ENCODE results near the gene PACSIN2. TPM values are rescaled to one million over a fixed set of nuclear protein-coding genes. Genes with fewer than 3 reads are reported as not detected.

The PACSIN2 gene
- total and polyA plus RNA-seq, 4 donors = 40.3 to 149 (median 84.0) TPM

GRCh38 chr22:42993651-42994275 is 21.2 kb downstream of the PACSIN2 start:
- H3K4me3 ChIP-seq = no peak overlapping the region
- H3K27ac ChIP-seq (ENCODE audit: low read depth in 1 of 2, low read length in 1 of 2) = peak overlapping the region in 1 of 2 donors; percentile 93
- no peak for TF ChIP-seq CTCF (IDR thresholded peaks at IDR 0.05; ENCODE audit: control extremely low read depth, extremely low read depth)
- peaks cover 18 to 35% (median 34%) of the 10 kb centered on the region in 5 donors for H3K4me1 ChIP-seq (ENCODE audit: control insufficient read depth in 5 of 5, insufficient read depth in 5 of 5, low read length in 5 of 5)
- H3K9me3 ChIP-seq (ENCODE audit: control insufficient read depth in 4 of 4, insufficient read depth in 3 of 4, low read length in 3 of 4) = peaks cover 0 to 1% (median 0%) of the 10 kb centered on the region in 4 donors
- ATAC-seq (ENCODE audit: insufficient read depth, low FRiP score) (no peak), DNase-seq (peak; percentile 51 to 83 (median 74))
- H3K36me3 ChIP-seq (ENCODE audit: control insufficient read depth in 4 of 4, insufficient read depth in 4 of 4, low read length in 4 of 4) = no peaks in the 10 kb centered on the region
- H3K27me3 ChIP-seq (ENCODE audit: control insufficient read depth in 3 of 3, insufficient read depth in 3 of 3, low read length in 2 of 3) = no peaks in the 10 kb centered on the region
- peak overlapping the region in 1 of 2 donors; percentile 39 for H3K9ac ChIP-seq (ENCODE audit: insufficient read depth in 1 of 2, low read length in 2 of 2)
- 46 to 52% methylated on average over 12 of the region's 12 CpGs for WGBS, 2 donors

- ATAC-seq (ENCODE audit: insufficient read depth, low FRiP score) = no peak
Observed at GRCh38 chr22:42992886-42993479, 22.0 kb downstream of the PACSIN2 start.

GRCh38 chr22:42992092-42992491 is 22.9 kb downstream of the PACSIN2 start:
- H3K27me3 ChIP-seq (ENCODE audit: control insufficient read depth in 3 of 3, insufficient read depth in 3 of 3, low read length in 2 of 3) = no peaks in the 10 kb centered on the region
- no peak overlapping the region for H3K4me3 ChIP-seq
- no peak for TF ChIP-seq CTCF (IDR thresholded peaks at IDR 0.05; ENCODE audit: control extremely low read depth, extremely low read depth)
- no peaks in the 10 kb centered on the region for H3K36me3 ChIP-seq (ENCODE audit: control insufficient read depth in 4 of 4, insufficient read depth in 4 of 4, low read length in 4 of 4)
- peak overlapping the region in 1 of 2 donors; percentile 24 for H3K27ac ChIP-seq (ENCODE audit: low read depth in 1 of 2, low read length in 1 of 2)
- no peak for ATAC-seq (ENCODE audit: insufficient read depth, low FRiP score)
- H3K9ac ChIP-seq (ENCODE audit: insufficient read depth in 1 of 2, low read length in 2 of 2) = no peak overlapping the region
- no peak for DNase-seq
- H3K4me1 ChIP-seq (ENCODE audit: control insufficient read depth in 5 of 5, insufficient read depth in 5 of 5, low read length in 5 of 5) = peaks cover 15 to 35% (median 29%) of the 10 kb centered on the region in 5 donors
- 93 to 100% methylated on average over 3 of the region's 3 CpGs for WGBS, 2 donors
- H3K9me3 ChIP-seq (ENCODE audit: control insufficient read depth in 4 of 4, insufficient read depth in 3 of 4, low read length in 3 of 4) = no peaks in the 10 kb centered on the region

More at GRCh38 chr22:42992886-42993479, 22.0 kb downstream of the PACSIN2 start:
- Histone ChIP-seq H3K27me3 (ENCODE audit: control insufficient read depth in 3 of 3, insufficient read depth in 3 of 3, low read length in 2 of 3) (no peaks in the 10 kb centered on the region), H3K4me3 (no peak overlapping the region), H3K27ac (ENCODE audit: low read depth in 1 of 2, low read length in 1 of 2) (peak overlapping the region in 1 of 2 donors; percentile 46), H3K9me3 (ENCODE audit: control insufficient read depth in 4 of 4, insufficient read depth in 3 of 4, low read length in 3 of 4) (no peaks in the 10 kb centered on the region), H3K9ac (ENCODE audit: insufficient read depth in 1 of 2, low read length in 2 of 2) (peak overlapping the region in 1 of 2 donors; percentile 39), H3K36me3 (ENCODE audit: control insufficient read depth in 4 of 4, insufficient read depth in 4 of 4, low read length in 4 of 4) (no peaks in the 10 kb centered on the region), H3K4me1 (ENCODE audit: control insufficient read depth in 5 of 5, insufficient read depth in 5 of 5, low read length in 5 of 5) (peaks cover 15 to 35% (median 32%) of the 10 kb centered on the region in 5 donors)
- DNase-seq = no peak
- no peak for TF ChIP-seq CTCF (IDR thresholded peaks at IDR 0.05; ENCODE audit: control extremely low read depth, extremely low read depth)
- 50 to 68% methylated on average over 9 of the region's 9 CpGs for WGBS, 2 donors
